ENCODE measurements around the gene CCDC146.

DNA sequence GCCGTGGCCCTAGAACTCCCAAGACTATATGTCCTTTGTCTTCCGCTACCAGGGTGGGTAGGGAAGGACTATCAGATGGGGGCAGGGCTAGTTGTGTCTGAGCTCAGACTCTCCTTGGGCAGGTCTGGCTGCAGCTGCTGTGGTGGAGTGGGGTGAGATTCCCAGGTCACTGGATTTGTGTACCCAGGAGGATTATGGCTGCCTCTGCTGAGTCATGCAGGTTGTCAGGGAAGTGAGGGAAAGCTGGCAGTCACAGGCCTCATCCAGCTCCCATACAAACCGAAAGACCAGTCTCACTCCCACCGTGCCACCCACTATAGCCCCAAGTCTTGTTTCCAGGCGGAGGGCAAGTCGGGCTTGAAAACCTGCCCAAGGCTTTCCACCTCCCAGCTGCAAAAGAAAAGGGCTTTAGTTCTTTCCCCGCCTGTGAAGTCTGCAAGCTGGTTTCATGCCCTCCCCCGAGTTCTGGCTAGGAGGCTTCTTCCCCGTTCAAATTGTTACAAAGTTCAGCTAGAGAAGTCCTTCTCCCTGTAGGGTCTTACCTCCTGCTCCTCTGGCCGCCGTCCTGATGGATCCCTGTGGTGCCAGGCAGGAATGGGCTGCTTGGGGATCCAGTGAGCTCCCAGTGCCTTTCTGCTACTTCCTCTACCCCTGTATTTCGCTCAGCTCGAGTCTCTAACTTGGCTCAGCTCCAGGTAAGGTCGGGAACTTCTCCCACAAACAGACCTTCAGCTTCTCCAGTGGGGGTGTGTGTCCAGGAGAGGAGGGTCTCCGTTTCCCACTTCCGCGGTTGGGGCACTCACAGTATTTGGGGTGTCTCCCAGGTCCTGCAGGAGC is 184.0 kb downstream of the CCDC146 start:
- TF ChIP-seq, protein P1, sequence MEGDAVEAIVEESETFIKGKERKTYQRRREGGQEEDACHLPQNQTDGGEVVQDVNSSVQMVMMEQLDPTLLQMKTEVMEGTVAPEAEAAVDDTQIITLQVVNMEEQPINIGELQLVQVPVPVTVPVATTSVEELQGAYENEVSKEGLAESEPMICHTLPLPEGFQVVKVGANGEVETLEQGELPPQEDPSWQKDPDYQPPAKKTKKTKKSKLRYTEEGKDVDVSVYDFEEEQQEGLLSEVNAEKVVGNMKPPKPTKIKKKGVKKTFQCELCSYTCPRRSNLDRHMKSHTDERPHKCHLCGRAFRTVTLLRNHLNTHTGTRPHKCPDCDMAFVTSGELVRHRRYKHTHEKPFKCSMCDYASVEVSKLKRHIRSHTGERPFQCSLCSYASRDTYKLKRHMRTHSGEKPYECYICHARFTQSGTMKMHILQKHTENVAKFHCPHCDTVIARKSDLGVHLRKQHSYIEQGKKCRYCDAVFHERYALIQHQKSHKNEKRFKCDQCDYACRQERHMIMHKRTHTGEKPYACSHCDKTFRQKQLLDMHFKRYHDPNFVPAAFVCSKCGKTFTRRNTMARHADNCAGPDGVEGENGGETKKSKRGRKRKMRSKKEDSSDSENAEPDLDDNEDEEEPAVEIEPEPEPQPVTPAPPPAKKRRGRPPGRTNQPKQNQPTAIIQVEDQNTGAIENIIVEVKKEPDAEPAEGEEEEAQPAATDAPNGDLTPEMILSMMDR (IDR thresholded peaks at IDR 0.05; ENCODE audit: low read depth, low read length, missing input control), result no peak
- TF ChIP-seq, protein P2, sequence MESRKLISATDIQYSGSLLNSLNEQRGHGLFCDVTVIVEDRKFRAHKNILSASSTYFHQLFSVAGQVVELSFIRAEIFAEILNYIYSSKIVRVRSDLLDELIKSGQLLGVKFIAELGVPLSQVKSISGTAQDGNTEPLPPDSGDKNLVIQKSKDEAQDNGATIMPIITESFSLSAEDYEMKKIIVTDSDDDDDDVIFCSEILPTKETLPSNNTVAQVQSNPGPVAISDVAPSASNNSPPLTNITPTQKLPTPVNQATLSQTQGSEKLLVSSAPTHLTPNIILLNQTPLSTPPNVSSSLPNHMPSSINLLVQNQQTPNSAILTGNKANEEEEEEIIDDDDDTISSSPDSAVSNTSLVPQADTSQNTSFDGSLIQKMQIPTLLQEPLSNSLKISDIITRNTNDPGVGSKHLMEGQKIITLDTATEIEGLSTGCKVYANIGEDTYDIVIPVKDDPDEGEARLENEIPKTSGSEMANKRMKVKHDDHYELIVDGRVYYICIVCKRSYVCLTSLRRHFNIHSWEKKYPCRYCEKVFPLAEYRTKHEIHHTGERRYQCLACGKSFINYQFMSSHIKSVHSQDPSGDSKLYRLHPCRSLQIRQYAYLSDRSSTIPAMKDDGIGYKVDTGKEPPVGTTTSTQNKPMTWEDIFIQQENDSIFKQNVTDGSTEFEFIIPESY (IDR thresholded peaks at IDR 0.05), result no peak
- no peak for TF ChIP-seq JUND (IDR thresholded peaks at IDR 0.05)
- TF ChIP-seq, protein P3, sequence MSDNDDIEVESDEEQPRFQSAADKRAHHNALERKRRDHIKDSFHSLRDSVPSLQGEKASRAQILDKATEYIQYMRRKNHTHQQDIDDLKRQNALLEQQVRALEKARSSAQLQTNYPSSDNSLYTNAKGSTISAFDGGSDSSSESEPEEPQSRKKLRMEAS (IDR thresholded peaks at IDR 0.05), result no peak
